PC-3 (cell line): ENCODE measurements around the gene TMEM43. TPM values are rescaled to one million over a fixed set of nuclear protein-coding genes. Genes with fewer than 3 reads are reported as not detected.

Source experiments
- ATAC-seq: fragments of 200-7000 bp; cut with Tn5 transposase; 2 replicates; pipeline ENCODE4 v1.9.1; 2020; ENCODE audit warnings: mild to moderate bottlenecking, moderate library complexity
- BruUV-seq: library from RNA; stranded (reverse); fragments of 400-500 nt; replicated peaks from 2 replicates; lab custom pipeline; 2021; lab: Mats Ljungman, UMichigan
- CTCF ChIA-PET: fragments of 300-600 bp; sonication (Branson Sonifier 250); formaldehyde crosslinking; loops from one replicate; lab custom pipeline; 2022; ENCODE audit warnings: antibody characterized with exemption; lab: Charles Lee
- POLR2A ChIA-PET: fragments of 300-600 bp; sonication (Branson Sonifier 250); formaldehyde crosslinking; loops from one replicate; lab custom pipeline; 2022; ENCODE audit warnings: antibody characterized with exemption; ENCODE audit not compliant: unreplicated experiment; lab: Charles Lee
- DNase-seq: peaks from one replicate; pipeline ENCODE4 v3.0.0-alpha.2; 2015
- H2AFZ ChIP-seq: fragments of 300-600 bp; sonication (generic); 2 replicates; pipeline ENCODE4 v1.6.0; 2016; ENCODE audit warnings: antibody characterized with exemption, low read length
- H3F3A ChIP-seq: fragments of 300-600 bp; sonication (generic); one replicate; pipeline ENCODE4 v1.6.0; 2017; ENCODE audit warnings: antibody characterized with exemption, low read length, control low read depth, mild to moderate bottlenecking; ENCODE audit not compliant: unreplicated experiment
- H3K27ac ChIP-seq: fragments of 300-600 bp; sonication (generic); 2 replicates; pipeline ENCODE4 v1.5.1; 2016; ENCODE audit warnings: mild to moderate bottlenecking, low read length
- H3K27me3 ChIP-seq: fragments of 300-600 bp; sonication (generic); 2 replicates; pipeline ENCODE4 v1.6.1; 2016; ENCODE audit warnings: low read length, mixed read lengths
- H3K36me3 ChIP-seq: fragments of 300-600 bp; sonication (generic); 2 replicates; pipeline ENCODE4 v1.6.1; 2016; ENCODE audit warnings: low read depth, mixed run types, low read length, mixed read lengths
- H3K4me1 ChIP-seq: fragments of 300-600 bp; sonication (generic); 2 replicates; pipeline ENCODE4 v1.5.1; 2016; ENCODE audit warnings: low read length; ENCODE audit not compliant: insufficient read depth
- H3K4me2 ChIP-seq: fragments of 300-600 bp; sonication (generic); 2 replicates; pipeline ENCODE4 v1.6.0; 2016; ENCODE audit warnings: low read length
- H3K4me3 ChIP-seq: fragments of 300-600 bp; sonication (generic); 2 replicates; pipeline ENCODE4 v1.5.1; 2016; ENCODE audit warnings: mild to moderate bottlenecking, low read length, mixed read lengths
- H3K79me2 ChIP-seq: fragments of 300-600 bp; sonication (generic); 2 replicates; pipeline ENCODE4 v1.6.1; 2017; ENCODE audit warnings: low read length, mixed read lengths
- H3K9ac ChIP-seq: fragments of 300-600 bp; sonication (generic); 2 replicates; pipeline ENCODE4 v1.6.0; 2016; ENCODE audit warnings: mild to moderate bottlenecking, low read length
- H3K9me2 ChIP-seq: fragments of 300-600 bp; sonication (generic); replicated peaks from 2 replicates; pipeline ENCODE4 v1.6.1; 2016; ENCODE audit warnings: mixed run types, low read length, mixed read lengths
- H3K9me3 ChIP-seq: fragments of 300-600 bp; sonication (generic); 2 replicates; pipeline ENCODE4 v1.6.1; 2016; ENCODE audit warnings: low read length, mixed read lengths
- H4K20me1 ChIP-seq: fragments of 300-600 bp; sonication (generic); 2 replicates; pipeline ENCODE4 v1.6.1; 2016; ENCODE audit warnings: low read length, mixed read lengths
- CTCF ChIP-seq: fragments of 300-600 bp; sonication (generic); conservative IDR thresholded peaks from 2 replicates; pipeline ENCODE4 v1.5.1; 2017; ENCODE audit warnings: antibody characterized with exemption, low read depth, mild to moderate bottlenecking, low read length
- EZH2 ChIP-seq: fragments of 300-600 bp; sonication (generic); IDR thresholded peaks from one replicate; pipeline ENCODE4 v1.6.1; 2017; ENCODE audit warnings: antibody characterized with exemption, mild to moderate bottlenecking, low read length; ENCODE audit not compliant: unreplicated experiment
- EZH2phosphoT487 ChIP-seq: fragments of 300-600 bp; sonication (generic); IDR thresholded peaks from 2 replicates; pipeline ENCODE4 v1.6.1; 2018; ENCODE audit warnings: mild to moderate bottlenecking, antibody characterized with exemption, low read length, borderline replicate concordance
- intact Hi-C: fragments of 100-400 bp; cut with micrococcal nuclease; formaldehyde crosslinking; loops from 2 replicates; pipeline ENCODE4 v1.9.0; 2023
- total RNA-seq: library from RNA; depleted of rRNA; stranded (reverse); fragments of >200 nt; gene quantifications from 2 replicates; pipeline ENCODE4 v1.2.3, GENCODE V29; 2014

Gene TMEM43
- total RNA-seq, 1 experiment from 2014 or later = 83.1 TPM

GRCh38 chr3:14129296-14129695, 4.4 kb downstream of the TMEM43 start:
- Histone ChIP-seq H3K36me3 (peaks cover 52% of the 10 kb centered on the region), H3K9me3 (no peaks in the 10 kb centered on the region), H3K79me2 (peaks cover 49% of the 10 kb centered on the region), H3K9ac (no peak overlapping the region), H4K20me1 (peaks cover 30% of the 10 kb centered on the region), H3K4me2 (no peak overlapping the region), H3K9me2 (no peaks in the 10 kb centered on the region), H3K27me3 (no peaks in the 10 kb centered on the region), H3K4me1 (peaks cover 11% of the 10 kb centered on the region), H3K27ac (no peak overlapping the region), H3F3A (no peaks in the 10 kb centered on the region), H3K4me3 (no peak overlapping the region), H2AFZ (no peak overlapping the region)
- ATAC-seq = no peak
- CTCF ChIA-PET = no interaction called here
- TF ChIP-seq CTCF = no peak
- TF ChIP-seq EZH2phosphoT487 = no peak
- no peak for TF ChIP-seq EZH2
- no TSS peak for BruUV-seq
- intact Hi-C loops = loop anchor here (10.0 kb wide), 1 partner anchor 474 kb away; no protein-coding TSS in a partner anchor
- POLR2A ChIA-PET = no interaction called here
- no peak for DNase-seq

GRCh38 chr3:14130230-14130629, 5.4 kb downstream of the TMEM43 start:
- Histone ChIP-seq H3K79me2 (peaks cover 41% of the 10 kb centered on the region), H3K27ac (no peak overlapping the region), H3K36me3 (peaks cover 60% of the 10 kb centered on the region), H4K20me1 (peaks cover 30% of the 10 kb centered on the region), H3K9ac (no peak overlapping the region), H2AFZ (no peak overlapping the region), H3K9me3 (no peaks in the 10 kb centered on the region), H3K27me3 (no peaks in the 10 kb centered on the region), H3K9me2 (no peaks in the 10 kb centered on the region), H3K4me1 (peaks cover 11% of the 10 kb centered on the region), H3K4me2 (no peak overlapping the region), H3K4me3 (no peak overlapping the region), H3F3A (no peaks in the 10 kb centered on the region)
- intact Hi-C loops = no loop called here
- ATAC-seq (no peak), DNase-seq (no peak)
- TF ChIP-seq EZH2phosphoT487 (no peak), CTCF (no peak), EZH2 (no peak)
- no TSS peak for BruUV-seq
- POLR2A ChIA-PET = no interaction called here
- CTCF ChIA-PET = no interaction called here

GRCh38 chr3:14130707-14131106, 5.9 kb downstream of the TMEM43 start:
- intact Hi-C loops = no loop called here
- ATAC-seq (no peak), DNase-seq (no peak)
- POLR2A ChIA-PET = no interaction called here
- no peak overlapping the region for H3K9ac ChIP-seq
- H3K27ac ChIP-seq = no peak overlapping the region
- H3K4me3 ChIP-seq = no peak overlapping the region
- no peak overlapping the region for H3K4me2 ChIP-seq
- CTCF ChIA-PET = no interaction called here
- no peaks in the 10 kb centered on the region for H3K9me3 ChIP-seq
- H3K4me1 ChIP-seq = peaks cover 11% of the 10 kb centered on the region
- peaks cover 37% of the 10 kb centered on the region for H3K79me2 ChIP-seq
- no peaks in the 10 kb centered on the region for H3F3A ChIP-seq
- peaks cover 30% of the 10 kb centered on the region for H4K20me1 ChIP-seq
- TF ChIP-seq EZH2 = no peak
- no peak for TF ChIP-seq CTCF
- no peak for TF ChIP-seq EZH2phosphoT487
- no peaks in the 10 kb centered on the region for H3K9me2 ChIP-seq
- H2AFZ ChIP-seq = no peak overlapping the region
- H3K27me3 ChIP-seq = no peaks in the 10 kb centered on the region
- H3K36me3 ChIP-seq = peaks cover 65% of the 10 kb centered on the region
- no TSS peak for BruUV-seq
